Measurements from ENCODE around the gene REPS2.
"Not testable (repeated sequence)": the region's sequence is repeated elsewhere in the genome, so short reads cannot be mapped to it uniquely, and the experiment has no call there.

The REPS2 gene

DNA sequence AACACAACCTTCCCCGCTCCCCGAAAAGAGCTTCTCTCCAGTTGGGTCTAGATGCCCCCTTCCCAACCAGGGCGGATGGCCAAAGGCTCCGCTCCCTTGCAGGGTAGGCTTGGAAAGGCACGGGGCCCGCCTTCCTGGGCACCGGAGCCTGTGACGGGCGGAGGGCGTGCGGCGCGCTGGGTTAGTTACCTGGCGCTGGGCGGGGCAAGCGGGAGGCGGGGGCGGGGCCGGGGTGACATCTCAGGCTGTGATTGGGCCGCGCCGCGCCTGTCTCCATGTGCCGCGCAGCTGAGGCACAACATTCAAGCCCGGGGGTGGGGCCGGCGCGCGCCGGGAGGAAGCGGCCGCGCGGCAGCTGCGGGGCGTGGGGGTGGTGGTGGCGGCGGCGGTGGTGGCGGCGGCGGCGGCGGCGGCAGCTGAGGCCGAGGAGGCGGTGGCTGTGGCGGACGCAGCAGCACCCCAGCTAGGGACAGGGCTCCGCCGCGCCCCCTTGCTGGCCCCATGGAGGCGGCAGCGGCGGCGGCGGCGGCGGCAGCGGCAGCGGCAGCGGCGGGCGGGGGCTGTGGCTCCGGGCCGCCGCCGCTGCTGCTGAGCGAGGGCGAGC lies at the start of gene REPS2:
Gene REPS2 (plus strand): TSS at position 298 of the 604 bp plus-strand sequence. CDS start 204 bp downstream, at position 502.
- DNase-seq = peak; percentile 81

DNA sequence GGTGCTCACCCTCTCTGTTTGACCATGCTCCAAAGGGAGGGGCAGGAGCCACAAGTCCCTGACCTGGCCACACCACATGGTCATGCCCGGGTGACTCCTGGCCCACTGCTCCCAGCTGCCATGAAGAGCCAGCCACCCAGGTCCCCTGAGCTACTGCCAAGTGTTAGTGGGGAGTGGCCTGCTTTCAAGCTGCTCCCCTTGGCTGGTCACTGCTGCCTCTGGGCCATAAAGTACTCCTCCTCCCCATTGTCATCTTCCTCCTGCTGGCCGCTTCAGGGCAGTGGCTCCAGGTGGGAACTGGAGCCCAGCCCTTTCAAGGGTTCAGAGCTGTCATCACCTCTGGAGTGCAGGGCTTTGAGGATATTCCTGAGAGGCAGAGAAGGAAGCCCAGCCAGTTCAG lies 49.0 kb upstream of the REPS2 start:
- DNase-seq = no peak

DNA sequence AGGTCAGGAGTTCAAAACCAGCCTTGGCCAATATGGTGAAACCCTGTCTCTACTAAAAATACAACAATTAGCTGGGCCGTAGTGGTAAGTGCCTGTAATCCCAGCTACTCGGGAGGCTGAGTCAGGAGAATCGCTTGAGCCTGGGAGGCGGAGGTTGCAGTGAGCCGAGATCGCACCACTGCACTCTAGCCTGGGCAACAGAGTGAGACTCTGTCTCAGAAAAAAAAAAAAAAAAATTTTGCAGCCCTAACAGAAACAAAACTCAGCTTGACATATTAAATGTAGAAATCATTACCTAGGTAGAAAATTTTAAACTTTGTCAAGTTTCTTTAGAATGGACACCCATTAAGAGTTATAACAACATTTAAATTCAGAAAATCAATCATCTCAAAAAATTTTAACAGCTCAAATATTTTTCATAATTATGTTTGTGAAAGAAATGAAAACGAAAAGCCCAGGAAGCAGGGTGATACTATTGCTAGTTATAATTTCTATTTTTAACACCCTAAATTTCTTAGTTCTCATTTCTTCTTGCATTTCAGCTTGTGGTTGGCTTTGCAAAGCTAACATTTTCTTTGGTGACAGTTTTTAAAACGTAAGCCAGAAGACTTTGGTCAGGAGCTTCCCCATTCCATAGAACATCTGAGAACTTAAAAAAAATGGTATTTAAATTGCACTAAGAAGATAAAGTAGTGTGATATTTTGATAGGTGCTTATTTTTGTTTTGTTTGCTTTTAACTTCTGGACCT lies 43.0 kb upstream of the REPS2 start:
- DNase-seq = no peak

DNA sequence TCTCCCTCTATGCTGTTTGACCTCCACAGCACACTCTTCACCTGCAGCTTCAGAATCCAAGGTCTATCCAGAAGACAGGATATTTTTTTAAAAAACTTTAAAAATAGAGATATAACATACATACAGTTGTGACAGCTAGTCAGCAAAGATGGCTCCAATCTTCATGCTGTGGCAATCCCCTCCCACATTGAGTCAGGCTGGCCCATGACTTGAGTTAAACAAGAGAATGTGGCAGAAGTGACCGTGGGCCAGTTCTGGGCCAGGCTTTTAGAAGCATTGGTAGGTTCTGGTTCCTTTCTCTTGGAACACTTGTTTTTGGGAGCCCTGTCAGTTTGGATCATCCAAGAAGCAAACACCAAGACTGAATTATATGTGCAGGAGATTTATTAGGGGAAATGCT lies 36.1 kb upstream of the REPS2 start:
- no peak for DNase-seq

DNA sequence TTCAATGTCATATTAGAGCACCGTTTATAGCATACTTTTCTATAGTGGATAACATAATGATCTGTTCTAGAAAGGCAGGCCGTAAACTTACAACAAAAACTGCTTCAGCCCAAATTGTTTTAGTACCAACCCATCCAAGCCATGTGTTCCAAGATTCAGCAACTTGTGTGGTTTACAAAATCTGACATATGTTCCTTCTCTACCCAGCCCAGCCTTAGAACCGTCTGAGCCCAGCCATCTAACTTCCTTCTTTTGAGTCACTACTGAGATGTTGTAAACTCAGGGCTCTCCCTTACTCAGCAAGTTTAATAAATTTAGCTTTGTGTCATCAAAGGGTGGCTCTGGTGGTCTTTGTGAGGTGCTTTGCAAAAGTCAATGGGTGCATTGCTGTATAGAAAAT lies 32.4 kb upstream of the REPS2 start:
- DNase-seq = no peak

DNA sequence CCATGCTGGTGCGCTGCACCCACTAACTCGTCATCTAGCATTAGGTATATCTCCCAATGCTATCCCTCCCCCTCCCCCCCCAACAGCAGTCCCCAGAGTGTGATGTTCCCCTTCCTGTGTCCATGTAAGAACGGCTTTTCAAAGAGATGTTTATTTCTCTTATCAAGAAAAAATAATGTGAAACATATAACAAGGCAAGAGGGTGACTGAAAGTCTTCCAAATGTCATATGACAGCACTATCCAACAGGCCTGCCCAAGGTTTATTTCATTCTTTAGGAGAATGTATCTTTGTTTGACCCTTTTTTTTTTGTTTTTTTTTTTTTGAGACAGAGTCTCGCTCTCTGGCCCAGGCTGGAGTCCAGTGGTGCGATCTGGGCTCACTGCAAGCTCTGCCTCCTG lies 29.9 kb upstream of the REPS2 start:
- DNase-seq = no peak

DNA sequence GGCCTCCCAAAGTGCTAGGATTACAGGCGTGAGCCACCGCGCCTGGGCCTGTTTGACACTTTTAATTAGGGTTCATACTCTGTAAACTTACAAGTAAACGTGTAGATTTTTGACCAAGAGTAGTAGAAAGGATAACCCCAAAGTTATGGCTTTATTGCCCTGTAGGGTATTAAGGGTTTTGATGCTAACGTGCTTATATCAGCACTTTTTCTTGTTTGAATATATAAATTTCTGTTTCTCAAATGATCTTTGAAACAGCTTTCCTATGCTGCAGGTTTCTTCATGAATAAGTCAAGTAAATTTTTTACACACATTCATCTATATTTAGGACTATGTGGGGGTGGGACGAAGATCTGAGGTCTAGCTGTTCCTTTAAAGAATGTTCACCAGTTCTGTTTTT lies 29.3 kb upstream of the REPS2 start:
- no peak for DNase-seq

DNA sequence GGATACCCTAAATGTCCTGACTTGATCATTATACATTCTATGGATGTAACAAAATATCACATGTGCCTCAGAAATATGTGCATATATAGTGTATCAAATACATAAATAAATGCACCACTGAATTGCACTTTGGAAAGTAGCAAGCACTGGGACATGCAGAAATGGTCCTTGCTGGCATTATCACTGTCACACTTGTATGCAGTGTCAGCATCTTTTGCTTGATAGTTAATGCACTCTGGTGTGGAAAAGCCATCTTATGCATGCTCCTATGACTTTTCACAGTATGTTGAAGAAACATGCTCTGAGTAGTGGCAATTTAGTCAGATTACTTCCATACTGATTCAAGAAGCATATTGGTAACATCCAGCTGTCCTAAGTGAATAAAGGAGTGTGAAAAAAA lies 27.5 kb upstream of the REPS2 start:
- no peak for DNase-seq

DNA sequence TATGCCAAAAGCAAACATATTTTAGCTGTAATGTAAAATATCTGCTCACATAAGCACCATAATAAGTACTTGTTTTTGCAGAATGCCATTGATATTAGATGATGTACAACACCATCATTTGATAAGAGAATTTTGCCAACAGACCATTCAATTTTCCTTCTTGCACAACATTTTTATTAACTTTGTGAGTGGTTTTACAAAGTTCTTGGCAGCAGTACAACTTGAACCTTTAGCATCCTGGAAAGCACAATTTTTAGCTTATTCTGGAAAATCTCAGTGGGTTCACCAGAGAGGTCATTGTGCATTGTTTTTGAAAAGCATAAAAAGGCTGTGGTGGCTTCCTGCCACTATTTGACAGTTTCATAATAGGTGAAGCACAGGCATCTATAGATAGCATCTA lies 26.4 kb upstream of the REPS2 start:
- DNase-seq = no peak

DNA sequence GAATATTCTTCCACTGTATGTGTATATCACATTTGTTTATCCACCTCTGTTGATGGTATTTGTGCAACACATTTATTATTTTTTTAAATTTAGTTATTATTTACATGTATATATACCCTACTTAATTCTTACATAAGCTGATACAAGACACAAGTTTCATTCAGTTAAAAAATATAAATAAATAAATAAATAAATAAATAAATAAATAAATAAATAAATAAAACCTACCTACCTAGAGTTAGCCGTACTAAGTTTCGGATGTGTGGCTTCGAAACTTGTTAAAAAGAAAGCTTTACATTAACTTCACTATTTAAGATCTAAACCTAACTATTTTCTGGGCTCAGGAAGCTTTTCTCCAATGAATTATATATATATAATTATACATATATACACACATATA lies 23.3 kb upstream of the REPS2 start:
- DNase-seq = no peak

DNA sequence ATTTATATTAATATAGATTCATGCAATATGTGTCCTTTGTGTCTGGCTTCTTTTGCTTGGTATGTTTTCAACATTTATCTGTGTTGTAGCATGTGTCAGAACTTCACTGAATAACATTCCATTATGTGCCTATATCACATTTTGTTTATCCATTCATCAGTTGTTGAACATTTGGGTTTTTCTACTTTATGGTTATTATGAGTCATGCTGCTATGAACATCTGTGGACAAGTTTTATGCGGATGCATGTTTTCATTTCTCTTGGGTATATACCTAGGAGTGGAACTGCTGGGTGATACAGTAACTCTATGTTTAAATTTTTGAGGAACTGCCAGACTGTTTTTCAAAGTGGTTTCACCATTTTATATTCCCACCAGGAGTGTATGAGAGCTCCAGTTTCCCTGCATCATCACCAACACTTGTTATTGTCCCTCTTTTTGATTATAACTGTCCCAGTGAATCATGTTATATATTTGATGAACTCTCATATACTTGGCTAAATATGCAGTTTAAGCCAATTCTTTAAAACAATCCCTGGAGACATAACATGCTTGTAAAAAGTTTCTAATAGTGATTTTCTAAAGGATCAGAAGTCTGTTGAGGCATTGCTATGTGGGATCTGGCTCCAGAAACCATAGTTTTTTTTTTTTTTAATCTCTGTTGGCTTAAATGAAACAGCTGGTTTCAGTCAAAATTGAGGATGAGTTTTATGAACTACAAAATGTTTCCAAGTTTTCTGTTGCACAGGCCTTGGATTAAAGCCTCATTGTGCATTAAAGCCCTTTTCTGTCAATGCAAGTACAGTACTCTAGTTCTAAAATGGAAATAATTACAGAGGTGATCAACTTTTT lies 21.6 kb upstream of the REPS2 start:
- DNase-seq = no peak

DNA sequence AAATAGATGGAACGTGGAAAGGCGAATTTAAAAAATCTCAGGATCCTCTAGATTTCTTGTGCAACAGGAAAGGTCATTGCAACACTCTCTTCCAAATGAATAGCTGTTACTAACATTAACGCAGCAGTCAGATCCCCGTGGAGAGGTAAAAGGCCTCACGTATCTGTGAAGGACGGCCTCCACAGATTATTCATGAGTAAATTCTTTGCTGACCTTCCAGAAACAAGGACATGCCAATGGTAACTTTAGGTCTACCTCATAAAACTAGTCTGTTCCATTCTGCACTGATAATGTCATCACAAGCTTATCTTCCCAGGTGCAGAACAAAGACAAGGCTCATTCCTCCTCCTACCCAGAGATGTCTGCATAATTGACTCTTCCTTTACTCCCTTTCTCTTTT lies 16.1 kb upstream of the REPS2 start:
- peak; percentile 49 for DNase-seq

DNA sequence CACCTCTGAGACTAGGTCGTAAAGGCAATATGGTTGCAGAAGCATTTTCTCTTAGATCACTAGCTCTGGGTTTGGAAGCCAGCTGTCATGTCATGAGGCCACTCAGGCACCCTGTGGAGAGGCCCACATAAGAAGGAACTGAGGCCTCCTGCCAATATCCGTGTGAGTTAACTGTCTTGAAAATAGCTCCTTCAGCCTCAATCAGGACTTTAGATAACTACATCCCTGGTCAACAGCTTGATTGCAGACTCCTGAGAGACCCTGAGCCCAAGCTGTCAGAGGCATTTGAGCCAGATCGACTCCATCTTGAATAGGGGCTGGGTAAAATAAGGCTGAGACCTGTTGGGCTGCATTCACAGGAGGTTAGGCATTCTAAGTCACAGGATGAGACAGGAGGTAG lies 15.1 kb upstream of the REPS2 start:
- no peak for DNase-seq

DNA sequence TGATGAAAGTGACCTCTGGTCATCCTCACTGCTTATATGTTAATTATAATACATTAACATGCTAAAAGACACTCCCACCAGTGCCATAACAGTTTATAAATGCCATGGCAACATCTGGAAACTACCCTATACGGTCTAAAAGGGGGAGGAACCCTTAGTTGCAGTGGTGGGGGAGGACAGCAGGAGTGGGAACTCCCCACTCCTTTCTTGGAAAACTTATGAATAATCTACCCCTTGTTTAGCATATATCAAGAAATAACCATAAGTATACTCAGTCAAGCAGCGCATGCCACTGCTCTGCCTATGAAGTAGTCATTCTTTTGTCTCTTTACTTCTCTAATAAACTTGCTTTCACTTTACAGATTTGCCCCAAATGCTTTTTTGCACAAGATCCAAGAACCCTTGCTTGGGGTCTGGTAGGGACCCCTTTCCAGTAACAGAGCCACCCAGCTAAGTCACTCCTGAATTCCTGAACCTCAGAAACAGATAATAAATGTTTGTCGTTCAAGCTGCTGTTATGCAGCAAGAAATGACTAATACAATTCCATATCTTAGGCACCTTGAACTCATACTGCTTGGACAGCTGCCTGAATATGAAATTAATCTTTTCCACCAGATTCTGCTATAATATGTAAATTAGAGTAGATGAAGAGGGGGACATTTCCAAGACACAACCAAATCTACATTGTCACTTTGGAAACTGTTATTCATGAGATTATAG lies 14.4 kb upstream of the REPS2 start:
- DNase-seq = peak; percentile 71

DNA sequence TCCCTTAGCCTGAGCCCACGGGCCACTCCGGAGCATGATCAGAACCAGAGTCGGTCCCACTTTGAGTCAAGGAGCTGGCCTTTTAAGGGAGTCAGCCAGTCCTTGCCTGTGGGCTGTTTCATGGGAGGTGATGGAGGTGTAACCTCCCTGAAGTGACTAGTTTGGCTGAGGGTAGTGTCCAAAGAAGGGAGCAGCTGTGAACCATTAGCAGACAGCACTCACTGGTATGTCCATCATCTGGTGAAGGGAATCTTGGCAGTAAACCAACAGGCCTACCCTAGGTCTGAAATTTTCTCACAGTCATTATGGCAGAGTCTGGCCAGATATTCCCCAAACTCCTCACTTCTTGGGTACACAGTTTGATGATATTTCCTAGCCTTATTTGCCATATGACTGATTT lies 12.3 kb upstream of the REPS2 start:
- no peak for DNase-seq

DNA sequence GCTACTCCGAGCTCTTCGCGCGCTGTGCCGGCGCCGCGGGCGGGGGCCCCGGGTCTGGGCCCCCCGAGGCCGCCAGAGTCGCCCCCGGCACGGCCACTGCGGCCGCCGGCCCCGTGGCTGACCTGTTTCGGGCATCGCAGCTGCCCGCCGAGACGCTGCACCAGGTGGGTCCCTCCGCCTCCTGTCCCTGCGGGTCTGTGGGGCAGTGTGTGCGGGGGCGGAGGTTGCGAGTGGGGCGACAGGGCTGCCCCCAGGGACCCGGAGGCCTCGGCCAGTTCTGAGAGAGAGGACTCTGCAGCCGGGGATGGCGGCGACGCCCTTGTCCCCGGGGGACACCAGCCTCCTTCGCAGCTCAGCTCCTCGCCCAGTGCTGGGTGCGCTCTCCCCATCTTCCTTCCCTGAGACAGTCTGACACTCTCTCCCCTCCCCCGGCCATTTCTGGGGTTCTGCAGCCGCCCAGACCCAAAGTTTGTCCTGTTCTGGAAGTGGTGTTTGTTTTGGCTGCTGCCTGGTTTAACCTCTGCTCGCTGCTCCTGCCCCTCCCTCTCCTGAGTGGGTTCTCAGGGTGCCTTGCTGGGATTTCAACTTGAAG lies 609 bp downstream of the REPS2 start:
- DNase-seq = no peak

DNA sequence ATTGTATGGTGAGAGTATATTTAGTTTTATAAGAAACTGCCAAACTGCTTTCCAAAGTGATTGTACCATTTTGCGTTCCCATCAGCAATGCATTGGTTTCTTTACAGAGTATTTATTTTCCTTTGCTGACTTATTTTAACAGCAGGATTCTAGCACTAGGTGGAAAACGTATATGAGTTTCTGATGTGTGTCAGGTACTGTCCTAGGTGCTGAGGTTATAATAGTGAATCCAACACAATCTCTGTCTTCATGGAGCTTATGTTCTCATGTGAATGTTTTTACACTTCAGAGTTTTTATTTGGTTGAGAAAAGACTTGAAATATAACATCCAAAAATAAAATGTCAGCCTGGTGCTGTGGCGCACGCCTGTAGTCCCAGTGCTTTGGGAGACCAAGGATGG lies 4.0 kb downstream of the REPS2 start:
- DNase-seq = no peak

DNA sequence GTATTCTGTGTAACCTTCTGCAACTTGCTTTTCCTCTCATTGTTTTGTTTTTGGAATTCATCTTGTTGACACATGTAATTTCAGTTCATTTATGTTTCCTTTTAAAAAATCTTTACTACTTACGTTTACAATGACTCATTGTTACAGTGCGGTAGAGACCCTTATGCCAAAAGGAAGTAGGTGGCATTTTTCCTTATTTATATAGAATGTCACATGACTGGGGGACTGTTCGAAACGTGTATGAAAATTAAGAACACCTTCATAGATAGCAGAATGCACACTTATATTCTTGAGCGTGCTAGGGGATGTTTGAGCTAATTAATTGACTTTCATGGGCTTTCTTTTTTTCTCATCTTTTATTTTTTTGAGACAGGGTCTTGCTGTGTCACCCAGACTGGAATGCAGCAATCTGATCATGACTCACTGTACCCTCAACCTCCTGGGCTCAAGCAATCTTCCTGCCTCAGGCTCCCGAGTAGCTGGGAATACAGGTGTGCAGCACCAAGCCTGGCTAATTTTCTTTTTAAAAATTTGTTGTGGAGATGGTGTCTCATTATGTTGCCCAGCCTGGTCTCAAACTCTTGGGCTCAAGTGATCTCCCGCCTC lies 7.3 kb downstream of the REPS2 start:
- no peak for DNase-seq

DNA sequence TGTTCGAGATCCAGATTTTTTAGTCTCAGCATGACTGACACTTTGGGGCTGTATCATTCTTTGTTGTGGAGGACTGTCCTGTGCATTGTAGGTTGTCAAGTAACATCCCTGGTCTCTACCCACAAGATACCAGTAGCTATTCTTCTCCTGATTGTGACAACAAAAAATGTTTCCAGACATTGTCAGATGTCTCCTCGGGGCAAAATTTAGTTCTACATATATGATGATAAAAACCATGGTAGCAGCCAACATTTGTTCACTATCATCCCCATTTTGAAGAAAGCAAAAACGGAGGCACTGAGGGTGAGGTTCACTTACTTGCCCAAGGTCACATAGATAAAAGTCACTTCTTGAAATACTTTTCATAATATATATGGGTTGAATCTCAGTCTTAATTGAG lies 11.3 kb downstream of the REPS2 start:
- no peak for DNase-seq

DNA sequence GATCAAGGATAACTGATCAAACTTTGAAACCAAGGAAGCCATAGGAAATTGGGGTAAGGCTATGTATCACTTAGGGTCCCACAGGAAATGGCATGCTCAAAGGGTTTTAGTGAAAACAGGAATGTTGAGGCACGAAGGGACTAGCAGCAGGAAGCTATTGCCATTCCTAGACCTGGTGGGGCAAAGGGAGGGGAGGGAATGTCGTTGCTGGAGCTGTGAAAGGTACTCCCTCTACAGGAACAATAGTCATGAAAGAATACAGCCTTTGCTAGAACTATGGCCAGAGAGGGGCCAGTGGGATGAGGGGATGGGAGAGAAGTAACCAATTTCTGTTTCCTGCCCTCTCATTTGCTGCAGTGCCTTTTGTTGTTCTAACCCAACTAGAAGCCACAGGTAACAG lies 11.9 kb downstream of the REPS2 start:
- no peak for DNase-seq

DNA sequence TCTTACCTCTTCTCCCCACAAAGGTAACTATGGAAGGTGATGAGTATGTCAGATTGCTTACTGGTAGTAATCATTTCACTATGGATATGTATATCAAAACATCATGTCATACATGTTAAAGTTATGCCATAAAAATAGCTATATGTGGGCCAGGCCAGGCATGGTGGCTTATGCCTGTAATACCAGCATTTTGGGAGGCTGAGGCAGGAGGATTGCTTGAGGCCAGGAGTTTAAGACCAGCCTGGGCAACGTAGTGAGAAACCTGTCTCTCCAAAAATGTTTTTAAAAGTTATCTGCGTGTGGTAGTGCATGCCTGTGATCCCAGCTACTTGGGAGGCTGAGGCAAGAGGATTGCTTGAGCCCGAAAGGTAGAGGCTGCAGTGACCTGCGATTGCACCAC lies 16.2 kb downstream of the REPS2 start:
- DNase-seq = not testable (repeated sequence)

DNA sequence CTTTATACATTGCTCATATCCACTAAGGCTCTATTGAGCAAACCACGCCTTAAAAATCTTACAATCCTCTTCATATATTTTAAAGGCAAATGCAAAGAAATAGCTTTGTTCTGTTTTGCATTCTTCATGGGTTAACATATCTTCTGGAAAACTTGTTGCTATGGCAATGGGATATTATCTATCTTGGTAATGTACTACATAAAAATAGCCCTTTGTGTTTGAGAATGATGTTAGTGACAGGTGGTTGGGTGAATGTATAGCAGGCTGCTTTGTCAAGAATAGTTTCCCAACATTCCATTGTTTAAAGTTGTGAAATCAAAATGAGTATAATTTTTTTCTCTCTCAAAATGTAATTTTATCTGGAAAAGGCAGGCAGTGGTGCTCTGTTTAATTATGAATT lies 16.8 kb downstream of the REPS2 start:
- no peak for DNase-seq
